HFFc6 (cell line): ENCODE data around the gene ARAP1. TPM values are rescaled to one million over a fixed set of nuclear protein-coding genes. Genes with fewer than 3 reads are reported as not detected.

ENCODE experiments used
- DNase-seq: peaks from one replicate; pipeline ENCODE4 v3.0.0-alpha.2; 2018
- H3K27ac Mint-ChIP-seq: 2 replicates; pipeline ENCODE4 v1.8.0; 2020; ENCODE audit warnings: mild to moderate bottlenecking, mixed read lengths
- H3K27me3 Mint-ChIP-seq: 2 replicates; pipeline ENCODE4 v1.8.0; 2021; ENCODE audit warnings: mild to moderate bottlenecking, moderate library complexity, mixed read lengths; ENCODE audit not compliant: insufficient read depth
- H3K36me3 Mint-ChIP-seq: 2 replicates; pipeline ENCODE4 v1.8.0; 2021; ENCODE audit warnings: low read depth, mixed read lengths
- H3K4me1 Mint-ChIP-seq: 2 replicates; pipeline ENCODE4 v1.8.0; 2020; ENCODE audit warnings: low read depth, mixed read lengths
- H3K4me3 Mint-ChIP-seq: 2 replicates; pipeline ENCODE4 v1.8.0; 2020; ENCODE audit warnings: mild to moderate bottlenecking, moderate library complexity, mixed read lengths
- H3K9me3 Mint-ChIP-seq: 2 replicates; pipeline ENCODE4 v1.8.0; 2020; ENCODE audit warnings: mild to moderate bottlenecking, mixed read lengths
- CTCF ChIP-seq: fragments of 200-600 bp; sonication (generic); IDR thresholded peaks from 2 replicates; pipeline ENCODE4 v1.5.0; 2021; ENCODE audit warnings: antibody characterized with exemption, mild to moderate bottlenecking
- total RNA-seq, 6 experiments: library from RNA; stranded (reverse); fragmentation: NEBNext Ultra II Directional; extraction: Animal tissue kit (Norgen Biotek cat#: 25700); gene quantifications; 2 replicates in 1 of 6; 3 replicates in 5 of 6; pipeline ENCODE4 v1.2.3, GENCODE V29; 2021

Gene ARAP1
- total RNA-seq, 6 experiments from 2014 or later: 42.5 to 49.0 (median 46.8) TPM

- no peak for TF ChIP-seq CTCF
- Mint-ChIP-seq H3K27ac (peak overlapping the region; percentile 95), H3K4me3 (peak overlapping the region; percentile 60), H3K36me3 (no peaks in the 10 kb centered on the region), H3K27me3 (no peaks in the 10 kb centered on the region; the same call in none of the 2 replicates), H3K4me1 (peaks cover 67% of the 10 kb centered on the region), H3K9me3 (no peaks in the 10 kb centered on the region)
- DNase-seq: no peak
These were observed 14.9 kb downstream of the ARAP1 start for GRCh38 chr11:72737336-72737735.

DNA sequence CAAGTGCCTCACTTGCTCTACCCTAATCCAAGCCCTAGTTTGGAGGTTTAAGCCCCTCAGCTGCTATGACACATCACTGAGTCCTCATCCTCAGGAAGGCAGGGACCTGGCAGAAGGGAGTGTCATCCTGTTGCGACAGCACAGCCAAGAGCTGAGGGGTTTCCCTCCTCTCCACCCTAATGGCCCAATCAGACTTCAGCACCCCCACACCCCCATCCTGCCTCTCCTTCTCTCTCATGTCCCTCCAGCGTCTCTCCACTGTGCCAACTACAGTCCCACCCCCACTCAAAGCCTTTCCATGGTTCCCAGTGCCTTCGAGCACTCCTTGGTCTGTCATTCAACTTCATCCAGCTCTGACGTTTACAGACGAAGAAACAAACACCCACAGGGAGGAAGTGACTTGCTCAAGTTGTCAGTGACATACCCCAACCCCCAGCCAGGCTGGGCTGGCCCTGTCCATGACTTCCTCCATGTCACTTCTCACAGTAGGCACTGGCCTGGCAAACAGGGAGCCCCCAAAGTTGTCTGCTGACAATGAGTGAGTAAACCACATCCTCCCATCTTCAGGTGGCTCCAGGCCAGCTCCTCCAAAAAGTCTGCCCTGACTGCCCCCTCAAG lies 15.6 kb downstream of the ARAP1 start:
- H3K27ac Mint-ChIP-seq: peak overlapping the region; percentile 95
- TF ChIP-seq CTCF: no peak
- no peaks in the 10 kb centered on the region; the same call in none of the 2 replicates for H3K27me3 Mint-ChIP-seq
- H3K4me3 Mint-ChIP-seq: peak overlapping the region; percentile 60
- H3K36me3 Mint-ChIP-seq: peaks cover 4% of the 10 kb centered on the region
- H3K9me3 Mint-ChIP-seq: no peaks in the 10 kb centered on the region
- H3K4me1 Mint-ChIP-seq: peaks cover 60% of the 10 kb centered on the region
- peak; percentile 66 for DNase-seq

GRCh38 chr11:72735495-72736027 lies 16.6 kb downstream of the ARAP1 start:
- H3K9me3 Mint-ChIP-seq: no peaks in the 10 kb centered on the region

DNA sequence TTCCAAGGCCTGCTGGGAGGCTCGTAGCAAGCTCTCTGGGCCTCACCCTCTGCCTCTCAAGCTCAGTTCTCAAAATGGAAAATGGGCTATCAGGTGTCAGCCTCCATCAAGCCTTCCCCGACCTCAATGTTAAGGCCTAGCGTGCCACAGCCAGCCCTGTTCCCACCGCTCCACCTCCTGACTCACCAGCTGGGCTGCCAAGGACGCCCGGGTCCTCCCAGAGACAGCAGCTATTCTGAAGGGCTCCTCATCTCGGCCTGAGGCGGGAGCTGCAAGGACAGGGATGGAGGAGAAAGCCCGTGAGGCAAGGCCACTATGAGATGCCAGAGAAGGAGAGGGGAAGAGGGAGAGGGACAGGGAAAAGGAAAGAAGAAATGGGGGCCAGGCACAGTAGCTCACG lies 19.9 kb downstream of the ARAP1 start:
- no peak for DNase-seq
- Mint-ChIP-seq H3K4me3 (no peak overlapping the region), H3K36me3 (peaks cover 21% of the 10 kb centered on the region), H3K27ac (no peak overlapping the region), H3K4me1 (peaks cover 28% of the 10 kb centered on the region), H3K9me3 (no peaks in the 10 kb centered on the region), H3K27me3 (no peaks in the 10 kb centered on the region; the same call in 1 of the 2 replicates)
- TF ChIP-seq CTCF: no peak

More at GRCh38 chr11:72735495-72736027, 16.6 kb downstream of the ARAP1 start:
- H3K27me3 Mint-ChIP-seq: no peaks in the 10 kb centered on the region; the same call in none of the 2 replicates
- peaks cover 14% of the 10 kb centered on the region for H3K36me3 Mint-ChIP-seq
- H3K4me1 Mint-ChIP-seq: peaks cover 50% of the 10 kb centered on the region
- peak; percentile 40 for DNase-seq
- H3K4me3 Mint-ChIP-seq: peak overlapping the region; percentile 62; the same call in 1 of the 2 replicates
- TF ChIP-seq CTCF: no peak
- peak overlapping the region; percentile 97 for H3K27ac Mint-ChIP-seq

DNA sequence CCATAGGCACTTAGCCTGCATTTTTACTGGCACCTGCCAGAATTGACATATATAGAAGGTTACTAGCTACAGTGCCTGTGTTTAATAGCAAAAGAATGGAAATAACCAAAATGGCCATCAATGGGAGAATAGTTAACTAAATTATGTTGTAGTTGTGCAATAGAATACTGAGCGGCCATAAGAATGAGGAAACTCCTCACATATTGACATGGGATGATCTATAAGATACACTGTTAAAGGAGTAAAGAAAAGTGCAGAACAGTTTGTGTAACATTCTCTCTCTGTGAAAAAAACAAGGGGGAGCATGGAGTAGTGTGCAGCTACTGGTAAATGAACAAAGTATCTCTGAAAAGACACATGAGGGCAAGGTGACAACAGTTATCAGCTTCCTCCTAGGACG lies 21.5 kb downstream of the ARAP1 start:
- Mint-ChIP-seq H3K9me3 (no peaks in the 10 kb centered on the region), H3K4me1 (peaks cover 13% of the 10 kb centered on the region), H3K36me3 (peaks cover 21% of the 10 kb centered on the region), H3K27me3 (no peaks in the 10 kb centered on the region), H3K27ac (no peak overlapping the region), H3K4me3 (no peak overlapping the region)
- no peak for DNase-seq
- TF ChIP-seq CTCF: no peak
